PC-3 (cell line): ENCODE measurements around the gene MSX1. TPM values are rescaled to one million over a fixed set of nuclear protein-coding genes. Genes with fewer than 3 reads are reported as not detected.

Experiments
- ATAC-seq: fragments of 200-7000 bp; cut with Tn5 transposase; 2 replicates; pipeline ENCODE4 v1.9.1; 2020; ENCODE audit warnings: mild to moderate bottlenecking, moderate library complexity
- Bru-seq: library from RNA; stranded (reverse); fragments of 400-500 nt; gene quantifications from one replicate; lab custom pipeline; 2021; lab: Mats Ljungman, UMichigan
- BruChase-seq, 2 experiments: library from RNA; stranded (reverse); fragments of 400-500 nt; gene quantifications; one replicate each; lab custom pipeline; 2021; lab: Mats Ljungman, UMichigan
- BruUV-seq: library from RNA; stranded (reverse); fragments of 400-500 nt; replicated peaks from 2 replicates; lab custom pipeline; 2021; lab: Mats Ljungman, UMichigan
- CTCF ChIA-PET: fragments of 300-600 bp; sonication (Branson Sonifier 250); formaldehyde crosslinking; loops from one replicate; lab custom pipeline; 2022; ENCODE audit warnings: antibody characterized with exemption; lab: Charles Lee
- POLR2A ChIA-PET: fragments of 300-600 bp; sonication (Branson Sonifier 250); formaldehyde crosslinking; loops from one replicate; lab custom pipeline; 2022; ENCODE audit warnings: antibody characterized with exemption; ENCODE audit not compliant: unreplicated experiment; lab: Charles Lee
- DNase-seq: peaks from one replicate; pipeline ENCODE4 v3.0.0-alpha.2; 2015
- H2AFZ ChIP-seq: fragments of 300-600 bp; sonication (generic); 2 replicates; pipeline ENCODE4 v1.6.0; 2016; ENCODE audit warnings: antibody characterized with exemption, low read length
- H3F3A ChIP-seq: fragments of 300-600 bp; sonication (generic); one replicate; pipeline ENCODE4 v1.6.0; 2017; ENCODE audit warnings: antibody characterized with exemption, low read length, control low read depth, mild to moderate bottlenecking; ENCODE audit not compliant: unreplicated experiment
- H3K27ac ChIP-seq: fragments of 300-600 bp; sonication (generic); 2 replicates; pipeline ENCODE4 v1.5.1; 2016; ENCODE audit warnings: mild to moderate bottlenecking, low read length
- H3K27me3 ChIP-seq: fragments of 300-600 bp; sonication (generic); 2 replicates; pipeline ENCODE4 v1.6.1; 2016; ENCODE audit warnings: low read length, mixed read lengths
- H3K36me3 ChIP-seq: fragments of 300-600 bp; sonication (generic); 2 replicates; pipeline ENCODE4 v1.6.1; 2016; ENCODE audit warnings: low read depth, mixed run types, low read length, mixed read lengths
- H3K4me1 ChIP-seq: fragments of 300-600 bp; sonication (generic); 2 replicates; pipeline ENCODE4 v1.5.1; 2016; ENCODE audit warnings: low read length; ENCODE audit not compliant: insufficient read depth
- H3K4me2 ChIP-seq: fragments of 300-600 bp; sonication (generic); 2 replicates; pipeline ENCODE4 v1.6.0; 2016; ENCODE audit warnings: low read length
- H3K4me3 ChIP-seq: fragments of 300-600 bp; sonication (generic); 2 replicates; pipeline ENCODE4 v1.5.1; 2016; ENCODE audit warnings: mild to moderate bottlenecking, low read length, mixed read lengths
- H3K79me2 ChIP-seq: fragments of 300-600 bp; sonication (generic); 2 replicates; pipeline ENCODE4 v1.6.1; 2017; ENCODE audit warnings: low read length, mixed read lengths
- H3K9ac ChIP-seq: fragments of 300-600 bp; sonication (generic); 2 replicates; pipeline ENCODE4 v1.6.0; 2016; ENCODE audit warnings: mild to moderate bottlenecking, low read length
- H3K9me2 ChIP-seq: fragments of 300-600 bp; sonication (generic); replicated peaks from 2 replicates; pipeline ENCODE4 v1.6.1; 2016; ENCODE audit warnings: mixed run types, low read length, mixed read lengths
- H3K9me3 ChIP-seq: fragments of 300-600 bp; sonication (generic); 2 replicates; pipeline ENCODE4 v1.6.1; 2016; ENCODE audit warnings: low read length, mixed read lengths
- H4K20me1 ChIP-seq: fragments of 300-600 bp; sonication (generic); 2 replicates; pipeline ENCODE4 v1.6.1; 2016; ENCODE audit warnings: low read length, mixed read lengths
- EZH2 ChIP-seq: fragments of 300-600 bp; sonication (generic); IDR thresholded peaks from one replicate; pipeline ENCODE4 v1.6.1; 2017; ENCODE audit warnings: antibody characterized with exemption, mild to moderate bottlenecking, low read length; ENCODE audit not compliant: unreplicated experiment
- EZH2phosphoT487 ChIP-seq: fragments of 300-600 bp; sonication (generic); IDR thresholded peaks from 2 replicates; pipeline ENCODE4 v1.6.1; 2018; ENCODE audit warnings: mild to moderate bottlenecking, antibody characterized with exemption, low read length, borderline replicate concordance
- intact Hi-C: fragments of 100-400 bp; cut with micrococcal nuclease; formaldehyde crosslinking; loops from 2 replicates; pipeline ENCODE4 v1.9.0; 2023
- long read RNA-seq: library from polyadenylated mRNA; unstranded; transcript quantifications from one replicate; pipeline ENCODE4 v2.0.0, GENCODE V29; 2021; ENCODE audit not compliant: unreplicated experiment
- total RNA-seq: library from RNA; depleted of rRNA; stranded (reverse); fragments of >200 nt; gene quantifications from 2 replicates; pipeline ENCODE4 v1.2.3, GENCODE V29; 2014; rRNA removed
- TF ChIP-seq, protein P1 (sequence below): fragments of 300-600 bp; sonication (generic); conservative IDR thresholded peaks from 2 replicates; pipeline ENCODE4 v1.5.1; 2017; ENCODE audit warnings: antibody characterized with exemption, low read depth, mild to moderate bottlenecking, low read length

The MSX1 gene
- total RNA-seq (7.5 and 10.4 TPM in 2 replicates), Bru-seq, nascent RNA (percentile 36 among the genes with signal in this experiment), BruChase-seq, experiment 1, labeled RNA remaining after a 6-hour chase (percentile 39 among the genes with signal in this experiment), BruChase-seq, experiment 2, labeled RNA remaining after a 2-hour chase (percentile 40 among the genes with signal in this experiment)
- long read RNA-seq, partial matches to known transcripts: 0 of 15 reads
- long read RNA-seq, other reads (novel, unspliced or antisense): 11 of 15 reads

- Histone ChIP-seq H3K4me2 (peak within 1 kb of the TSS; percentile 95), H3K36me3 (no peaks in the 10 kb centered on the region), H3K27me3 (peaks cover 23% of the 10 kb centered on the region), H3F3A (no peaks in the 10 kb centered on the region), H4K20me1 (no peaks in the 10 kb centered on the region), H3K4me3 (peak within 1 kb of the TSS; percentile 86), H2AFZ (peak within 1 kb of the TSS; percentile 80), H3K9me3 (no peaks in the 10 kb centered on the region), H3K9ac (peak within 1 kb of the TSS; percentile 60), H3K79me2 (peaks cover 10% of the 10 kb centered on the region), H3K4me1 (peaks cover 3% of the 10 kb centered on the region; the same call in 1 of the 2 replicates), H3K9me2 (no peaks in the 10 kb centered on the region), H3K27ac (no peak within 1 kb of the TSS)
- peak; percentile 94 for ATAC-seq
- CTCF ChIA-PET: no interaction called here
- TF ChIP-seq, protein P1, sequence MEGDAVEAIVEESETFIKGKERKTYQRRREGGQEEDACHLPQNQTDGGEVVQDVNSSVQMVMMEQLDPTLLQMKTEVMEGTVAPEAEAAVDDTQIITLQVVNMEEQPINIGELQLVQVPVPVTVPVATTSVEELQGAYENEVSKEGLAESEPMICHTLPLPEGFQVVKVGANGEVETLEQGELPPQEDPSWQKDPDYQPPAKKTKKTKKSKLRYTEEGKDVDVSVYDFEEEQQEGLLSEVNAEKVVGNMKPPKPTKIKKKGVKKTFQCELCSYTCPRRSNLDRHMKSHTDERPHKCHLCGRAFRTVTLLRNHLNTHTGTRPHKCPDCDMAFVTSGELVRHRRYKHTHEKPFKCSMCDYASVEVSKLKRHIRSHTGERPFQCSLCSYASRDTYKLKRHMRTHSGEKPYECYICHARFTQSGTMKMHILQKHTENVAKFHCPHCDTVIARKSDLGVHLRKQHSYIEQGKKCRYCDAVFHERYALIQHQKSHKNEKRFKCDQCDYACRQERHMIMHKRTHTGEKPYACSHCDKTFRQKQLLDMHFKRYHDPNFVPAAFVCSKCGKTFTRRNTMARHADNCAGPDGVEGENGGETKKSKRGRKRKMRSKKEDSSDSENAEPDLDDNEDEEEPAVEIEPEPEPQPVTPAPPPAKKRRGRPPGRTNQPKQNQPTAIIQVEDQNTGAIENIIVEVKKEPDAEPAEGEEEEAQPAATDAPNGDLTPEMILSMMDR: no peak
- TF ChIP-seq EZH2 (no peak), EZH2phosphoT487 (no peak)
- POLR2A ChIA-PET: no interaction called here
- intact Hi-C loops: loop anchor here (5.0 kb wide), 1 partner anchor 197 kb away; no protein-coding TSS in a partner anchor
- DNase-seq: peak; percentile 75
- BruUV-seq: no TSS peak
These were observed at the start of gene MSX1 for GRCh38 chr4:4859325-4859798. Gene MSX1 (plus strand): TSS chr4:4859665. CDS start chr4:4859900, 235 bp downstream.

DNA sequence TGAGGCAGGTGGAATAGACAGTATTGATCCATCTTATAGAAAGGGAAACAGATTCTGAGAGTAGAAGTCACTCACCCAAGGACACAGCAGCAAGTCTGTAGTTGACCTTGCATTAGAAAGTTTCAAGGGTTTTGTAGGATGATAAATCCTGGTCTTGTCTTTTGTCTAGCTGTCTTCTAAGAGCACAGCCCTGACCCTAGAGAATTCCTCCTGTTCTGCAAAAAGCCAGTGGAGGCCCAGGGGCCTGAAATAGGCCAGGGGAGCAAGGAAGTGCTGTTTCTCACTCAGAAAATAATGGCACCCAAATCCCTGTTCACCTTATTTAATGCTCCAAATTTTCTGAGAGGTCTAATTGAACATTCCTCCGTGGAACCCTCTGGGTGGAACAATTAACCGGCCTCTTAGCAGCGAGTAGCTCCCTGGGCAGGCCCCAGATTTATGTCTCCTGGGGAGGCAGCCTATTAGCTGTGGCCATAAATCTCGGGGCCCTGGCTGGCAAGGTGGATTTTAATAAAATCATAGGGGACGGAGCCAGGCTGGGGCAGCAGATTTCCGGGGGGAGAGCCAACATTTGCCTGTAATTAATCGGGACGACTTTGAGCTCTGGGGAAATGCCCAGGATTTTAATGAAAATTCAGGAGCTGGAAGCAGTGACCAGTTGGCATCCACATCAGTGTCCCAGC, 49.2 kb upstream of the MSX1 start:
- no peaks in the 10 kb centered on the region for H3K9me3 ChIP-seq
- H3K36me3 ChIP-seq: no peaks in the 10 kb centered on the region
- H4K20me1 ChIP-seq: no peaks in the 10 kb centered on the region
- DNase-seq: no peak
- H3K27me3 ChIP-seq: peaks cover 16% of the 10 kb centered on the region; the same call in 1 of the 2 replicates
- H3K9ac ChIP-seq: no peak overlapping the region
- ATAC-seq: no peak
- POLR2A ChIA-PET: no interaction called here
- H3K4me1 ChIP-seq: no peaks in the 10 kb centered on the region
- CTCF ChIA-PET: no interaction called here
- no TSS peak for BruUV-seq
- H3K9me2 ChIP-seq: no peaks in the 10 kb centered on the region
- no peak for TF ChIP-seq EZH2
- no peak for TF ChIP-seq EZH2phosphoT487
- TF ChIP-seq, protein P1: no peak
- H3K27ac ChIP-seq: no peak overlapping the region
- H3K4me3 ChIP-seq: no peak overlapping the region
- H2AFZ ChIP-seq: no peak overlapping the region
- no peak overlapping the region for H3K4me2 ChIP-seq
- no peaks in the 10 kb centered on the region for H3F3A ChIP-seq
- intact Hi-C loops: no loop called here
- H3K79me2 ChIP-seq: no peaks in the 10 kb centered on the region
